GM12801 (cell line): ENCODE measurements around the gene EP300.

Experiments
- TF ChIP-seq, protein P1 (sequence below): IDR thresholded peaks from one replicate; pipeline ENCODE4 v1.5.1; 2011; ENCODE audit warnings: control low read depth; ENCODE audit not compliant: insufficient read length; ENCODE audit errors: extremely low read depth

Gene EP300

GRCh38 chr22:41057076-41057475 is 35.3 kb upstream of the EP300 start:
- TF ChIP-seq, protein P1, sequence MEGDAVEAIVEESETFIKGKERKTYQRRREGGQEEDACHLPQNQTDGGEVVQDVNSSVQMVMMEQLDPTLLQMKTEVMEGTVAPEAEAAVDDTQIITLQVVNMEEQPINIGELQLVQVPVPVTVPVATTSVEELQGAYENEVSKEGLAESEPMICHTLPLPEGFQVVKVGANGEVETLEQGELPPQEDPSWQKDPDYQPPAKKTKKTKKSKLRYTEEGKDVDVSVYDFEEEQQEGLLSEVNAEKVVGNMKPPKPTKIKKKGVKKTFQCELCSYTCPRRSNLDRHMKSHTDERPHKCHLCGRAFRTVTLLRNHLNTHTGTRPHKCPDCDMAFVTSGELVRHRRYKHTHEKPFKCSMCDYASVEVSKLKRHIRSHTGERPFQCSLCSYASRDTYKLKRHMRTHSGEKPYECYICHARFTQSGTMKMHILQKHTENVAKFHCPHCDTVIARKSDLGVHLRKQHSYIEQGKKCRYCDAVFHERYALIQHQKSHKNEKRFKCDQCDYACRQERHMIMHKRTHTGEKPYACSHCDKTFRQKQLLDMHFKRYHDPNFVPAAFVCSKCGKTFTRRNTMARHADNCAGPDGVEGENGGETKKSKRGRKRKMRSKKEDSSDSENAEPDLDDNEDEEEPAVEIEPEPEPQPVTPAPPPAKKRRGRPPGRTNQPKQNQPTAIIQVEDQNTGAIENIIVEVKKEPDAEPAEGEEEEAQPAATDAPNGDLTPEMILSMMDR, result no peak

DNA sequence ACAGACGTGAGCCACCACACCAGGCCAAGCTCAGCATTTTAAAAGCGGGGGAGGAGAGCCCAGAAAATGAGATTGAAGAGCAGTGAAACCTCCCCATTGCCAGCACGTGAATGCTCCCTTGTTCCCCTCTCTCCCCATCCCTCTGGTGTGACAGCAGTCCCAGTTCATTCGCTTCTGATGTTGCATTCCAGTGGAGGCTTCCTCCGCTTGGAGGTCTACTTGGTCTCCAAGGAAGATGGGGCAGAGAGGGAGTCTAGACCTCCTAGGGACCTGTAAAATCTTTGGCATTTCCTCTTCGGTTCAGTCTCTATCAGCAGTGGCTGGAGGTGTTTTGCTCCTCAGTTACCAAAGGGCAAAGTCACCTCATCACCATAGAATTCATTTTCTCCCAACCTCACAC is 30.2 kb upstream of the EP300 start:
- TF ChIP-seq, protein P1, result no peak

GRCh38 chr22:41070665-41071331 is 21.6 kb upstream of the EP300 start:
- TF ChIP-seq, protein P1, result no peak

- TF ChIP-seq, protein P1, result no peak
Observed at GRCh38 chr22:41074061-41074460, 18.3 kb upstream of the EP300 start.

- TF ChIP-seq, protein P1, result no peak
Observed at GRCh38 chr22:41074466-41074865, 17.9 kb upstream of the EP300 start.

- TF ChIP-seq, protein P1, result no peak
Observed at GRCh38 chr22:41074941-41075710, 17.3 kb upstream of the EP300 start.

DNA sequence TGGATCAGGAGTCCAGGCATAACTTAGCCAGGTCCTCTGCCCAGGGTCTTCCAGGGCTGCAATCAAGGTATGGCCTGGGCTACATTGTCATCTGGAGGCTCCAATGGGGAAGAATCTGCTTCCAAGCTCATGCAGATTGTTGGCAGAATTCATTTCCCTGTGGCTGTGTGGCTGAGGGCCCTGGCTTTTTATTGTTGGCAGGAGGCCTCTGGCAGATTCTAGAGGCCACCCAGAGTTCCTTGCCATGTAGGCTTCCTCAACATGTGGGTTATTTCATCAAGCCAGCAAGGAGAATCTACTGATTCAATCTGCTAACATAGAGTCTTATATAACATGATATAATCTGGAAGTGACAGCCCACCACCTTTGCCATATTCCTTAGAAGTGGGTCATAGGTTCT is 16.4 kb upstream of the EP300 start:
- TF ChIP-seq, protein P1, result no peak
